AG10803 (cell line): ENCODE data around the gene PKP4.
"Not testable (repeated sequence)": the region's sequence is repeated elsewhere in the genome, so short reads cannot be mapped to it uniquely, and the experiment has no call there.

Experiments used
- DNase-seq: peaks from one replicate; pipeline ENCODE4 v3.0.0; 2010; ENCODE audit warnings: low read depth
- H3K4me3 ChIP-seq: 2 replicates; pipeline ENCODE4 v1.5.1; 2011; ENCODE audit warnings: mild to moderate bottlenecking, low read length, control low read depth
- CTCF ChIP-seq: conservative IDR thresholded peaks from 2 replicates; pipeline ENCODE4 v1.5.1; 2011; ENCODE audit warnings: mild to moderate bottlenecking, low read length, control low read depth, inconsistent platforms

The PKP4 gene

GRCh38 chr2:158699323-158699722, 242.6 kb downstream of the PKP4 start:
- no peak for TF ChIP-seq CTCF
- no peak overlapping the region for H3K4me3 ChIP-seq
- no peak for DNase-seq

GRCh38 chr2:158701101-158701500, 244.3 kb downstream of the PKP4 start:
- no peak overlapping the region for H3K4me3 ChIP-seq
- TF ChIP-seq CTCF = no peak
- no peak for DNase-seq

GRCh38 chr2:158702740-158703139, 246.0 kb downstream of the PKP4 start:
- no peak overlapping the region for H3K4me3 ChIP-seq
- TF ChIP-seq CTCF = no peak
- no peak for DNase-seq

GRCh38 chr2:158704724-158705465, 248.1 kb downstream of the PKP4 start:
- DNase-seq, H3K4me3 ChIP-seq: not testable (repeated sequence)

GRCh38 chr2:158712791-158713522, 256.2 kb downstream of the PKP4 start:
- no peak overlapping the region for H3K4me3 ChIP-seq
- TF ChIP-seq CTCF = no peak
- no peak for DNase-seq

GRCh38 chr2:158713523-158714138, 256.9 kb downstream of the PKP4 start:
- TF ChIP-seq CTCF = no peak
- H3K4me3 ChIP-seq = no peak overlapping the region
- no peak for DNase-seq

- no peak for TF ChIP-seq CTCF
- no peak overlapping the region for H3K4me3 ChIP-seq
- no peak for DNase-seq
Measured at GRCh38 chr2:158714420-158714819, 257.7 kb downstream of the PKP4 start.
